NCI-H187 treated with DMSO at 0.1 percent for 48 hours (cell line): ENCODE data around the gene FHOD3.

Source experiments
- DNase-seq: peaks from one replicate; lab custom pipeline; 2025; lab: John Stamatoyannopoulos, UW

FHOD3 gene

DNA sequence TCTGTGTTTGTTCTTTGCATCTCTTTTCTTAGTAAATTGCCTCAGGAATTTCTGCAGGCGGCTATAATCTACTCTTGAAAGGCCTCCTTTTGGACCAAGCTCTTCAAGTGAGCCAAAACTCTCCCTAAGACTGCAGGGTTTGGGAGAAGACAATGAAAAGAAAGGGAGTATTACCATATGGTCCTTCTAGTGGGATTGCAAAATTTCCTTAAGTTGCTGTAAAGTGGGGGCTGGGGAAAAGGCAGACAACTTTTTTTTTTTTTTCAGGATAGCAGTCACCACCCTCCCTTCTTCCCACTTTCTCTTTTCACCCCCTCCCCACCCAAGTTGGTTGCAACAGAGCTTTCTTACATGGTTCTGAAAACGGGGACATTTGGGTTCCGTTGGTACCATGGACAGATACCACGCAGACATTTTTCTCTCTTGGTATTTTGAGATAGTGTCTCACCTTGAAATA, 183.7 kb downstream of the FHOD3 start:
- DNase-seq, result no peak

DNA sequence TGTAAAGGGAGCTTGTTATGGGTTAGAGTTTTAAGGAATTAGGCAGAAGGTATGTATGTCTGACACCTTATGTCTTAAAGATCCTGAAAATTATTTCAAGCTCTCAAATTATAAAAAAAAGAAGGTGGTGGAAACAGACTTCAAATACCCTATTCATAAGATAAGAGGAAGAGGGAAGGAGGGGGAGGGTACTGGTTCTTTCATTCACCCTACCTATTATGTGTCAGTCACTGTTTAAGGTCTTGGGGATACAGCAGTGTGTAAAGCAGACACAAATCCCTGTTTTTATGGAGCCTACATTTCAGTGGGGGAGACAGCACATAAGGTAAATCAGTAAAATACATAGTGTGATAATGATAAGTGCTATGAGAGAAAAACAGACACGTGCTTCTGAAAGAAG, 184.4 kb downstream of the FHOD3 start:
- no peak for DNase-seq

DNA sequence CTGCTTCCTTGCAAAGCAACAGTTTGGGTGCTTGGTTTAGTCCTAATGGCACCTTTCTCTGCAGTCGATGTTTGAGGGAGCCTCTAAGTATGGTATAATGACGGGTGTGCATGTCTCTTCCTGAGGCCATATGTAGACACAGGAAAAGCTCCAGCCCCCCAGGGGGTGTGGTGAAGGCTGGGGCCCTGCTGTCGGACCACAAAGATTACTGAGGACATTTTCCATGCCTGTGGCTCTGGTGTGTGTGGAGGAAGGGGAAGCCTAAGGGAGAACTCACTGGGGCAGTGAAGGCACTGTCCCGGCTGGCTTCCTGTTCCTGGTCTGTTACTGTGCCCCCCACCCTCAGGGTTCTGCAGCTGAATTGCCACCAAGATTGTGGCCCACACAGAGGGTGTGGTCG, 187.1 kb downstream of the FHOD3 start:
- DNase-seq, result no peak

GRCh38 chr18:36485772-36486171, 188.3 kb downstream of the FHOD3 start:
- DNase-seq, result no peak

GRCh38 chr18:36488131-36488530, 190.6 kb downstream of the FHOD3 start:
- no peak for DNase-seq

DNA sequence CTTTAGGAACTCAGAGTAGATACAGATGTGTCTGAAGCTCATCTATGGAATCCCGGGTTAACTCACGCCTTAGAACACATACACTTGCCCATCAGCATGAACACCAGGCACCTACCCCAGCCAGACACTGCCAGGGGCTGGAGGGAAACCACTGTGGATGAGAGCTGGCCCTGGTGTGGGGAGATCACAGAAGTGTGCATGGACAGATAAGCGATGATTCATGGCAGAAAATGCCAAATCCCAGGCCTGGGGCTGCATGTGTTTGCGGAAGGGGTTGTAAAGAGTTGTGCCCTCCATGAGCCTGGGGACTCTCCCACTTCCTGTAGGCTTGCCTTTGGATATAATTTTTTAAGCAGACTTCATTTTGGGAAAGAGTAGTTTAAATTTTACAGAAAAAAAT, 193.4 kb downstream of the FHOD3 start:
- DNase-seq, result no peak

DNA sequence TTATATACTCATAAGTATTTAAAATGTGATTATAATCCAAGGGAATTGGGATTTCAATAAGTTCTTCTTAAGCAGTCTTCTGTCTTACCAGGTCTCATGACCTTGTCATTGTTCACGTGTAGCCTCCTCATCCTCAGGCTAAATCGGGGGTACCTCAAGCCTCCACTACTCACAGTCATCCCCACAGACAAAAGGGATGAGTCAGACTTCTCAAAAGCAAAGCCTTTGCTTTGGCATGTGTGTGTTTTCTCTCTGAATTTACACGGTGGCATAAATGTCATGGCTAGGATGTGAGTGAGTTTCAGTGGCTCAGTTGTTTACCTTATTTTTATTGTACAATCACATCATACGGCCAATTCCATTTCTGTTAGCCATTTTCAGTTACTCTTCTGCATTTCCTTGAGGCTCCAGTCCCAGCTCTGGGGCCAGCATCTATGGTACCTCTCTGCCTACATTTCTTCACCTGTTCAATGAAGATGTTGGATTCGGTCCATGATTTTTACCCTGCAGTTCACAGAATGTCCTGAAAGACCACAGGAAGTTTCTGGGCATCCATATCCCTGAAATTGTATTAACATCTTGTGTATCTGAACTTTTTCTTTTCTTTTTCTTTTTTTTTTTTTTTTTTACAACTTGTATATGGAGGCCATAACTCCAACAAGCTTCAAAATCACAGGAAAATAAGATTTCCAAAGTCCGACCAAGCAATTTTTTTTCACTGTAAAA, 195.3 kb downstream of the FHOD3 start:
- no peak for DNase-seq

DNA sequence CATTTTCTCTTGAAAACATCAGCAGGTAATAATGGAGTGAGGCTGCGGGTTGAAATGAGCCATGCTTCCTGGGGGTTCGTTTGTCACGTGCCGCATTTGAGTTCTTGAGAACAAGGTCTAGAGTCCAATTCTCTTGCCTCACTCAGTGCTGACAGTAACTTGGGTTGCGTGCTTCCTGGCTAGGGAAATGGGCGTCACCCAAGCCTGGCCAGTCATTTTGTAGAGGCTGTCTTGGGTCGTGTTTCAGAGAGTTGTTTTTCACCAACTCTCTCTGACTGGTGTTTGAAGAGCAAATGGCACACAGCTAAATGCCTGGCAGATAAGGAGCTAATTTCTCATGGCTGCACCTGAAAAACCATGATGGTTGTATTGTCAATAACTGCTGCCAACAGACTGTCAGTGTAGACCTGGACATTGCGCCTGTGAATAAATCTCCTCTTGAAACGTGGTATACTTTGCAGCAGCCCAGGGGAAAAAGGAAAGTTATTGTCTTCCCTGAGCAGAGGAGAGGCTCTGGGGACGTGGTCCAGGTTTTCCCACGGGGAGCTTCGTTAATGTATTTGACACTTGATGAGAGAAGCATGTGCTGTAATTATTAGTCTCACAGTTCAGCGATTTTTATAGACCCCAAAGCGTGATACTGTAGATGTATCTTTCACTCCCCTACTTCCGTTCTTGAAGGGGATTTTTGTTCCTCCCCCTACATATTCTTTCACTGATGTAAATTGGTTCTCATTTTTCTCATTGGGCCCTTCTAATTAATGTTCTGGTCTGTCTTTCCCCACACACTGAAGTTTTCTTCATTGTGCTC, 196.0 kb downstream of the FHOD3 start:
- no peak for DNase-seq

DNA sequence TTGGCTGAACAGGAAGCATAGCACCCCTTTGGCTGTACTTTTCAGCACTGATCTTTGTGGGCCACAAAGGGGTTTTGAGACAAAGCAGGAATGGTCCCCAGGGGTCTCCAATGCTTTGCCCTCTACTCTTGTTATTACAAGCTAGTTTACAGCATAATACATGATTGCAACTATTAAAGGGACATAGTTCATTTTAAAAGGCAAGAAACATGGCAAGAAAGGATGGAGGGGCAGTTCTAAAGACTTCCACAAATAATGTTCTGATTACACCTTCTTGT, 196.6 kb downstream of the FHOD3 start:
- no peak for DNase-seq

DNA sequence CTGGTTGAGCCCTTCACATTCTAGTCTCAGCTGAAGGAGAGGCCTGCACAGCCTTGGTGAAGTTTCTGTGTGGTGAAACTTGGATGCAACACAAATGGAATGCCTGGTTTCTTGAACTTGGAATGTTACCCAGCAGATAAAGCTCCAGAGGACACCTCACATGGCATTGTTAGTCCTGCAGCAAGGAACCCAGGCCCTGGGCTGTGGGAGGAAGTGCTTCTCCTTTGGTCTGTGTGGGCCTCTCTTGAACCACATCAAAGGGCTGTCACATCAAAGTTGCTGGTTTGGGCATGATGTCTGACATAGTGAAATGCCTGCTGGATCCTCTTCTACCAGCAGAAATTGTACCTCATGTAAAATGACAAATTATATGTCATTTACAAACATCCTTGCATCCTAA, 198.5 kb downstream of the FHOD3 start:
- DNase-seq, result no peak

DNA sequence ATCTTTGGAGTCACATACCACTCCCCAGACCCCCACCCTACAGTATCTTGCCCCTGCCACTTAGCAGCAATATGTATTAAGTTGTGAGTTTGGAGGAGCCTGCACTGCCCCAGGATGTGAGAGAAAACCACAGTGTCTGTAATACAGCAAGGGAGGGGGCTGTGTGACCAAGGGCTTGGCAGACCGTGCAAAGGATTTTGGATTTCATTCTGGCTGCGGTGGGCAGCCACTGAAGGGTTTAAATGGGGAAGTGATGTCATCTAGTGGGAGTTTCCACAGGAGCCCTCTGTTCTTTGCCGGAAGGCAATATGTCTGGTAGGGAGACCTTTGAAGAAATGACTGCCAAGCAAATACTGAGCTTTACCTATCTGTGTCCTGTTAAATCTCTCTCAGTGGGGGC, 202.4 kb downstream of the FHOD3 start:
- DNase-seq, result no peak

- DNase-seq, result no peak
Measured at GRCh38 chr18:36501100-36501499, 203.6 kb downstream of the FHOD3 start.

- no peak for DNase-seq
Measured at GRCh38 chr18:36503477-36503876, 206.0 kb downstream of the FHOD3 start.

GRCh38 chr18:36504928-36505327, 207.4 kb downstream of the FHOD3 start:
- no peak for DNase-seq

- DNase-seq, result no peak
Measured at GRCh38 chr18:36505665-36506064, 208.2 kb downstream of the FHOD3 start.

DNA sequence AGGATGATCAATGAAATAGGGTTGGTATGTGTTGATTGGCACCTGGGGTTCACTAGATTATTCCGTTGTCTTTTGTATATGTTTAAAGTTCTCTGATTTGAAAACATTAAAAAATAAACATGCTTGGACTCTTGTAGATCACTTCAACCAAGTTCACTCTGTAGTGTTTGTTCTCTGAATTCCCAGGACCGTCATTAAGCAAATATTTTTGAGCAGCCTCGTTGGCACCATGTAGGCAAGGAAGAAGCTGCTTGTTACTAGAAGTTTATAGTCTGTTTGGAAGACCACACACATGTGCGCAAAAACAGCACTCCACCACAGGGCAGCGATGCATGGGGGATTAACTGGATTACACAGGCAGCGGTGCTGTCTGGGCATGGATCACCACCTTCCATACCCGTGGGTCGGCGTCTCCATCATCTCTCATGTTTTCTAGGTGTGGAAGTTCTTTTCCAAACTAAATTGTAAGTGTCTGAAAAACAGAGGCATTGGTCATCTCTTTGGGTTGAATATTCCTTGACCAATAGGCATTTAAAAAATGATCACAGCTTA, 212.2 kb downstream of the FHOD3 start:
- no peak for DNase-seq

DNA sequence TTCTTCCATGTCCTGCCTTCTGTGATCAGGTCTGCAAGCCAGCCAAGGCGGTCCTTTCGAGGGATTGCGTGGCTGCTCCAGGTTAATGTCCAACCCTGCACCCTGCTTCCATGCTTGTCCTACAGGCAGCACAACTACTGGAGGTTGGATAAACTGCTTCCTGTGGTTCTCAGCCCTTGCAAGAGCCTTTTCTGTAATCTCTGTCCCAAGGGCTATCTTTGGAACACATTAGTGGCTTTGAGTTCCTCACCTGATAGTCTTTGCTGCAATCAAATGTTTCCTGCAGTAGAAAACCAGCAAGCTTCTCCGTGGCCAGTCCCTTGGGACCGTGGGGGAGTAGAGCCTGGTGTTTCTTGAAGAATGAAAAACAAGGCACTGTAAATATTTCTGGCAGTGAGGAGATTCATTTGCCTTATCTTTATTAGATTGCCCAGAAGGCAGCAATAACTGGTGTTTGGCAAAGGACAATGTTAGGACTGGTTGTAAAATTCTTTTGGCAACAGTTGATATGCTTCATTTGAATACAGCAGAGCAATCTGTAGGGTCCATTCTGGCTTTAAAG, 214.4 kb downstream of the FHOD3 start:
- DNase-seq, result no peak

- no peak for DNase-seq
Measured at GRCh38 chr18:36513556-36513955, 216.0 kb downstream of the FHOD3 start.

- no peak for DNase-seq
Measured at GRCh38 chr18:36514778-36515177, 217.3 kb downstream of the FHOD3 start.

- no peak for DNase-seq
Measured at GRCh38 chr18:36516258-36516657, 218.7 kb downstream of the FHOD3 start.

DNA sequence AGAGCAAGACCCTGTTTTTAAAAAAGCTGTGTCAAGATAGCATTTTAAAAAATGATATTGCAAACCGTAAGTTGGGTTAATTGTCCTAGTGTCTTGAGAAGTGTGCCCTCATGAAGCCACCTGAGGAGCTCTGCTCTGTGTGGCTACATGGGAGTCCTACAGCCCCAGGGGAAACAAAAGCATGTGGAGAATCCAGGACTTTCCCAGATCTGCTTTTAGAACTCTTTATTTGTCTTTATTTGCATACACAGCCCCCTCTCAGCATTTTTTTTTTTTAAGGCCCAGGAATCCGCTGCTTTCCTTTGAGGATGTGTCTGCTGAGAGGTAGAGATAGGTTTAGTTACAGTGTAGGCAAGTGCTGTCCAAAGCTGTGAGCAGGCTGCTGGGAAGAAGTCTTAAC, 219.2 kb downstream of the FHOD3 start:
- no peak for DNase-seq

GRCh38 chr18:36518839-36519238, 221.3 kb downstream of the FHOD3 start:
- DNase-seq, result no peak

GRCh38 chr18:36519358-36519757, 221.8 kb downstream of the FHOD3 start:
- DNase-seq, result no peak
